Osteoblast (primary cell): ENCODE results near the gene DENND2A. TPM values are rescaled to one million over a fixed set of nuclear protein-coding genes. Genes with fewer than 3 reads are reported as not detected.

Experiments used
- DNase-seq: peaks from one replicate; pipeline ENCODE4 v3.0.0; 2011; ENCODE audit warnings: low spot score, mixed read lengths; ENCODE audit not compliant: insufficient read length; ENCODE audit errors: missing footprints
- H2AFZ ChIP-seq: 2 replicates; pipeline ENCODE4 v1.6.0; 2011; ENCODE audit warnings: mild to moderate bottlenecking, low read length
- H3K27ac ChIP-seq: 2 replicates; pipeline ENCODE4 v1.5.1; 2011; ENCODE audit warnings: mild to moderate bottlenecking, low read depth, low read length, moderate library complexity
- H3K27me3 ChIP-seq: 2 replicates; pipeline ENCODE4 v1.6.0; 2012; ENCODE audit warnings: mild to moderate bottlenecking, control low read depth, inconsistent platforms, low read length, moderate library complexity; ENCODE audit not compliant: insufficient read depth
- H3K36me3 ChIP-seq: 2 replicates; pipeline ENCODE4 v1.5.1; 2011; ENCODE audit warnings: mild to moderate bottlenecking, low read length, control low read depth, moderate library complexity; ENCODE audit not compliant: insufficient read depth
- H3K4me1 ChIP-seq: 2 replicates; pipeline ENCODE4 v1.5.1; 2011; ENCODE audit warnings: mild to moderate bottlenecking, low read length, control low read depth, moderate library complexity; ENCODE audit not compliant: insufficient read depth
- H3K4me2 ChIP-seq: 2 replicates; pipeline ENCODE4 v1.6.0; 2011; ENCODE audit warnings: mild to moderate bottlenecking, low read length; ENCODE audit not compliant: insufficient read depth
- H3K4me3 ChIP-seq: fragments of 200-600 bp; sonication (generic); 3 replicates; pipeline ENCODE4 v1.5.1; 2012; ENCODE audit warnings: mild to moderate bottlenecking, low read length, inconsistent platforms; ENCODE audit not compliant: insufficient read depth
- H3K79me2 ChIP-seq: 2 replicates; pipeline ENCODE4 v1.6.0; 2012; ENCODE audit warnings: mild to moderate bottlenecking, low read length, control low read depth, inconsistent platforms; ENCODE audit not compliant: insufficient read depth
- H3K9me3 ChIP-seq: 2 replicates; pipeline ENCODE4 v1.5.1; 2011; ENCODE audit warnings: low read depth, low read length, control low read depth
- H4K20me1 ChIP-seq: 2 replicates; pipeline ENCODE4 v1.6.0; 2012; ENCODE audit warnings: mild to moderate bottlenecking, low read length, control low read depth; ENCODE audit not compliant: insufficient read depth
- CTCF ChIP-seq: IDR thresholded peaks from 2 replicates; pipeline ENCODE4 v1.5.1; 2011; ENCODE audit warnings: mild to moderate bottlenecking, low read depth, low read length, moderate library complexity; ENCODE audit errors: extremely low read depth
- total RNA-seq: library from RNA; depleted of rRNA; stranded (reverse); fragments of >200 nt; gene quantifications from 2 replicates; pipeline ENCODE4 v1.2.3, GENCODE V29; 2012

DENND2A gene
- total RNA-seq, 1 donor: 0.36 TPM

- Histone ChIP-seq H3K36me3 (no peaks in the 10 kb centered on the region), H3K9me3 (no peaks in the 10 kb centered on the region), H3K4me2 (no peak overlapping the region), H3K79me2 (no peaks in the 10 kb centered on the region), H3K27ac (no peak overlapping the region), H3K4me1 (peaks cover 14% of the 10 kb centered on the region), H3K4me3 (no peak overlapping the region), H4K20me1 (no peaks in the 10 kb centered on the region), H3K27me3 (no peaks in the 10 kb centered on the region), H2AFZ (no peak overlapping the region)
- no peak for DNase-seq
- TF ChIP-seq CTCF: no peak
Observed at GRCh38 chr7:140611641-140612040, 29.0 kb downstream of the DENND2A start.

DNA sequence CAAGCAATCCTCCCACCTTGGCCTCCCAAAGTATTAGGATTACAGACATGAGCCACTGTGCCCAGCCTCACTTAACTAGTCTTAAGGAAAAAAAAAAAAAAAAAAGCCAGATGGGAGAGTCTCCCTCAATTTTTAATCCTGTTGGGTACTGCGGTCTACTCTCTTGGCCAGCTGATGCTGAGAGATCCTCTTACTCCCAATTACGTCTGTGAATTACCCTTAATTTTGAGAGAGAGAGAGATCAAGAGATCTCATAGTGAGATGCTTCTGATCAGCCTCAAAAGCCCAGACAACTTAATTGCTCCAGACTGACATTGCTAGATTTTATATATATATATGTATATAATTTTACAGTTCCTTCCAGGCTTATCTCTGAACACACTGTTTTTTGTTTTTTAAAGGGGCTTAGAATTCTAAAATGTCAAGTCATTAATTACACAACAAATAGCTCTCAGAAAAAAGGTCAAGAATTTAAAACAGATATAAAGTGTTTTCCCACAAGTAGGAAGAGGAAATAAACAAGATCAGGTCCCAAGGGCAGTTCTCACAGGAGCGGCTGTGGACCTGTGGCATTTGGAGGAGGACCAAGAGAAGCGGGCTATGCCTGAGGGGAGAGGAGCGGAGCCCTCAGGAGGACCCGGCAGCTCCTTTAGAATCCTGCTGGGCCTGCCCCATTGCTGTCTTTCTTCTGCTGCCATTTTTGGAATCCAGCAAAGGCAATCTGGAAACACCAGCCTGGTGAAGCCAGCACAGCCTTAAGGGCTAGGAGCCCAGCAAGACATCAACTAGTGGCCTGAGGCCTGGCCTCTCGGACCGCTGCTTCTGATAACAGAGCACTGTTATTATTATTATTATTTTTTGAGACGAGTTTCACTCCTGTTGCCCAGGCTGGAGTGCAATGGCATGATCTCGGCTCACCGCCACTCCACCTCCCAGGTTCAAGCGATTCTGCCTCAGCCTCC lies 30.1 kb downstream of the DENND2A start:
- DNase-seq: no peak
- Histone ChIP-seq H4K20me1 (no peaks in the 10 kb centered on the region), H3K9me3 (no peaks in the 10 kb centered on the region), H3K27me3 (no peaks in the 10 kb centered on the region), H2AFZ (peak overlapping the region; percentile 71), H3K4me1 (peaks cover 14% of the 10 kb centered on the region), H3K79me2 (no peaks in the 10 kb centered on the region), H3K27ac (peak overlapping the region; percentile 11), H3K36me3 (no peaks in the 10 kb centered on the region), H3K4me3 (no peak overlapping the region), H3K4me2 (no peak overlapping the region)
- no peak for TF ChIP-seq CTCF

DNA sequence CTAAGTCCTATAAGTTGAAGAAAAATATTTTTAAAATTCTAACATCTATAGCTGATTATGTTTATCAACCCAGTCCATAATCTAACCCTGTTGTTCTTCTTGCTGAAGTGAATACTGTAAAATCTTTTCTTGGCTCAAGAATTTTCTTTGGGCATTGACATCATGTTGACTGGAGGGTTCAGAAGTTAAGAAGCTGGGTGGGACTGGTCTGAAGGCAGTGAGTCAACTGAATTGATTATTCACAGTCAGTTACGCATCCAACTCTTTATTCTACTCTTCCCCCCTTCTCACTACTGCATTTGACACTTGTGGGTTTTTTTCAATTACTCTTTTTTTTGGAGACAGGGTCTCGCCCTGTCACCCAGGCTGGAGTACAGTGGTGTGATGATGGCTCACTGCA lies 31.0 kb downstream of the DENND2A start:
- no peaks in the 10 kb centered on the region for H4K20me1 ChIP-seq
- no peak for DNase-seq
- H3K36me3 ChIP-seq: no peaks in the 10 kb centered on the region
- H3K4me3 ChIP-seq: no peak overlapping the region
- no peak for TF ChIP-seq CTCF
- no peak overlapping the region for H2AFZ ChIP-seq
- H3K4me1 ChIP-seq: peaks cover 18% of the 10 kb centered on the region
- no peaks in the 10 kb centered on the region for H3K79me2 ChIP-seq
- H3K4me2 ChIP-seq: no peak overlapping the region
- no peaks in the 10 kb centered on the region for H3K9me3 ChIP-seq
- H3K27me3 ChIP-seq: no peaks in the 10 kb centered on the region
- H3K27ac ChIP-seq: no peak overlapping the region

- Histone ChIP-seq H3K27ac (peak overlapping the region; percentile 49), H3K4me3 (no peak overlapping the region), H3K9me3 (no peaks in the 10 kb centered on the region), H3K36me3 (no peaks in the 10 kb centered on the region), H4K20me1 (no peaks in the 10 kb centered on the region), H3K4me1 (peaks cover 18% of the 10 kb centered on the region), H3K4me2 (peak overlapping the region; percentile 13), H2AFZ (peak overlapping the region; percentile 63), H3K79me2 (no peaks in the 10 kb centered on the region), H3K27me3 (no peaks in the 10 kb centered on the region)
- no peak for DNase-seq
- no peak for TF ChIP-seq CTCF
Observed at GRCh38 chr7:140607441-140607989, 33.1 kb downstream of the DENND2A start.
